ENCODE data around the gene PLA2R1. TPM values are rescaled to one million over a fixed set of nuclear protein-coding genes. Genes with fewer than 3 reads are reported as not detected.

PLA2R1 gene
- total and polyA plus RNA-seq, 10 of the 15 experiments (the other 5 are each of a cell fraction or from before 2014, with no cell fraction given), result 0.01 to 0.05 (median 0.02) TPM; not detected in 6

- TF ChIP-seq RELB (IDR thresholded peaks at IDR 0.05; ENCODE audit: low read depth) (peak; percentile 16; the same call in 1 of the 2 replicates), CHD2 (IDR thresholded peaks at IDR 0.05; ENCODE audit: borderline replicate concordance, low read depth, low read length) (0 out of 2 replicates have a peak, but pooled peaks have one; percentile 14), FOXK2 (IDR thresholded peaks at IDR 0.05) (no peak), JUND (IDR thresholded peaks at IDR 0.05; ENCODE audit: low read depth, low read length) (no peak), ZBED1 (IDR thresholded peaks at IDR 0.05; ENCODE audit: borderline replicate concordance) (peak; percentile 60; the same call in 1 of the 2 replicates), PML (IDR thresholded peaks at IDR 0.05; ENCODE audit: low read length) (no peak), ETV6 (conservative IDR thresholded peaks at IDR 0.05 in 1 of 2, IDR thresholded peaks at IDR 0.05 in 1 of 2; ENCODE audit: borderline replicate concordance in 1 of 2, low read depth in 1 of 2) (no peak), STAT1 (conservative IDR thresholded peaks at IDR 0.05) (no peak), RELA (IDR thresholded peaks at IDR 0.05; ENCODE audit: borderline replicate concordance, partially characterized antibody) (no peak), IKZF2 (IDR thresholded peaks at IDR 0.05) (peak; percentile 49 to 64; a peak in 3 of 4 replicates), REST (IDR thresholded peaks at IDR 0.05; ENCODE audit: low read depth, low read length) (no peak), RAD51 (IDR thresholded peaks at IDR 0.05) (peak; percentile 73), ATF7 (IDR thresholded peaks at IDR 0.05; ENCODE audit: low read depth) (peak; percentile 35; the same call in 1 of the 2 replicates), CUX1 (IDR thresholded peaks at IDR 0.05; ENCODE audit: insufficient replicate concordance, low read depth, low read length) (peak; percentile 63), HDAC2 (IDR thresholded peaks at IDR 0.05) (no peak), SPI1 (IDR thresholded peaks at IDR 0.05; ENCODE audit: borderline replicate concordance, insufficient read depth, low read depth, low read length) (peak; percentile 51; the same call in 1 of the 2 replicates)
These were observed 169.2 kb downstream of the PLA2R1 start (continued) for GRCh38 chr2:159892990-159893810.
